GM23248 (cell line): ENCODE data around the gene MPHOSPH9.

Experiments used
- EZH2 ChIP-seq: fragments of 200-600 bp; sonication (generic); IDR thresholded peaks from 2 replicates; pipeline ENCODE4 v1.6.1; 2018; ENCODE audit warnings: antibody characterized with exemption, mild to moderate bottlenecking; ENCODE audit not compliant: insufficient read depth, poor library complexity, severe bottlenecking
- EZH2phosphoT487 ChIP-seq: fragments of 200-600 bp; sonication (generic); IDR thresholded peaks from 2 replicates; pipeline ENCODE4 v1.6.1; 2018; ENCODE audit warnings: antibody characterized with exemption, moderate library complexity, mild to moderate bottlenecking, low read depth; ENCODE audit not compliant: insufficient read depth

DNA sequence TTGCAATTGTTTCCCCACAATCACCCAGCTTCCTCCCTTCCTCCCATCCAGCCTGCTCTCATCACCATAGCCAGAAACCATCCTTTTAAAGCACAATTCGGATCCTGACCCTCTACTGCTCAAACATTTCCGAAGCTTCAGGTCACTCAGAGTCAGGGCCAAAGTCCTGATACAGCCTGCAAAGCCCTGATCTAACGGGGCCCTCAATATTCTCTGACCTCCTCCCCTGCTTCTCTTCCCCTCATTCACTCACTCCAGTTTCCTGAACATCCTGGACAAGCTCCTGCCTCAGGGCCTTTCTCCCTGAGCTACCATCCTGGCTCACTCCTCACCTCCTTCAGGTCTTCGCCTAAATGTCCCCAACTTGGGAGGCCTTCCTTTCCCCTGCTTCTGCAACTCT, 128.1 kb downstream of the MPHOSPH9 start:
- no peak for TF ChIP-seq EZH2
- no peak for TF ChIP-seq EZH2phosphoT487
